T-helper 2 cell treated with Interferon-gamma antibody and Interleukin-4, amounts not matched to agents 5 μg/mL and 100 μg/mL, for 36 hours (primary cell): ENCODE data around the gene PPP1R3F.

Experiments used
- DNase-seq: peaks from one replicate; pipeline ENCODE4 v3.0.0; 2021; ENCODE audit warnings: low spot score
- H3K27ac Mint-ChIP-seq: one replicate; pipeline ENCODE4 v1.8.0; 2021; ENCODE audit warnings: mild to moderate bottlenecking, mixed read lengths
- H3K27me3 Mint-ChIP-seq: one replicate; pipeline ENCODE4 v1.8.0; 2021; ENCODE audit warnings: low read depth, mixed read lengths
- H3K36me3 Mint-ChIP-seq: one replicate; pipeline ENCODE4 v1.8.0; 2021; ENCODE audit warnings: low read depth, mixed read lengths
- H3K4me1 Mint-ChIP-seq: one replicate; pipeline ENCODE4 v1.8.0; 2021; ENCODE audit warnings: low read depth, mixed read lengths
- H3K4me3 Mint-ChIP-seq: one replicate; pipeline ENCODE4 v1.8.0; 2022; ENCODE audit warnings: mild to moderate bottlenecking, moderate library complexity, mixed read lengths
- H3K9me3 Mint-ChIP-seq: one replicate; pipeline ENCODE4 v1.8.0; 2021; ENCODE audit warnings: mixed read lengths

The PPP1R3F gene

GRCh38 chrX:49269767-49270248 is at the start of gene PPP1R3F:
Gene PPP1R3F (plus strand): TSS chrX:49269793. CDS start chrX:49269870, 77 bp downstream.
- peaks cover 43% of the 10 kb centered on the region for H3K4me1 Mint-ChIP-seq
- H3K9me3 Mint-ChIP-seq = no peaks in the 10 kb centered on the region
- no peaks in the 10 kb centered on the region for H3K27me3 Mint-ChIP-seq
- peak within 1 kb of the TSS; percentile 100 for H3K27ac Mint-ChIP-seq
- H3K4me3 Mint-ChIP-seq = peak within 1 kb of the TSS; percentile 98
- peaks cover 27% of the 10 kb centered on the region for H3K36me3 Mint-ChIP-seq
- DNase-seq = no peak

- H3K4me3 Mint-ChIP-seq = no peak overlapping the region
- H3K4me1 Mint-ChIP-seq = no peaks in the 10 kb centered on the region
- H3K27me3 Mint-ChIP-seq = peaks cover 8% of the 10 kb centered on the region
Observed at GRCh38 chrX:49220100-49220499, 49.5 kb upstream of the PPP1R3F start.

GRCh38 chrX:49221868-49222267 is 47.7 kb upstream of the PPP1R3F start:
- no peak for DNase-seq
- no peaks in the 10 kb centered on the region for H3K4me1 Mint-ChIP-seq
- H3K27me3 Mint-ChIP-seq = peaks cover 11% of the 10 kb centered on the region
- no peak overlapping the region for H3K27ac Mint-ChIP-seq
- no peak overlapping the region for H3K4me3 Mint-ChIP-seq
- no peaks in the 10 kb centered on the region for H3K36me3 Mint-ChIP-seq
- H3K9me3 Mint-ChIP-seq = no peaks in the 10 kb centered on the region

More at GRCh38 chrX:49220100-49220499, 49.5 kb upstream of the PPP1R3F start:
- no peak for DNase-seq
- Mint-ChIP-seq H3K27ac (no peak overlapping the region), H3K9me3 (no peaks in the 10 kb centered on the region), H3K36me3 (no peaks in the 10 kb centered on the region)

DNA sequence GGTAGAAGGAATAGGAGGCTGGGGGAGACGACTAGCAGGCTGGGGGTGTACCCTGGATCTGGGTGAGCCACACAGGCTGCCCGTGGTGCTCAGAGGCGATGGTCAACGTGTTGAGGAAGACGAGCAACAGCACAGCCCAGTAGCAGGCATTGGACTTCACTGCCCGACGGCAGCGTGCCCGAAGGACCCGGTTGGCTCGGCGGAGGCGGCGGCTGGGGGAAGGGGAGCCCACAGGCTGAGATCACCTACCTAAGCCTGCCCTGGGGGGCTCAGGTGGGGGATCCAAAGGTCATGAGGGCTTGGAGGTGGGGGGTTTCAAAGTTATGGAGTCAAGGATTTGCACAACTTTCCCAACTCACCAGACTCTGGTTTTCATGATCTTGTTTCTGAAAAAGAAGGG is 43.7 kb upstream of the PPP1R3F start:
- no peak overlapping the region for H3K27ac Mint-ChIP-seq
- no peaks in the 10 kb centered on the region for H3K36me3 Mint-ChIP-seq
- H3K4me3 Mint-ChIP-seq = no peak overlapping the region
- DNase-seq = no peak
- H3K27me3 Mint-ChIP-seq = peaks cover 8% of the 10 kb centered on the region
- H3K4me1 Mint-ChIP-seq = no peaks in the 10 kb centered on the region
- H3K9me3 Mint-ChIP-seq = no peaks in the 10 kb centered on the region

DNA sequence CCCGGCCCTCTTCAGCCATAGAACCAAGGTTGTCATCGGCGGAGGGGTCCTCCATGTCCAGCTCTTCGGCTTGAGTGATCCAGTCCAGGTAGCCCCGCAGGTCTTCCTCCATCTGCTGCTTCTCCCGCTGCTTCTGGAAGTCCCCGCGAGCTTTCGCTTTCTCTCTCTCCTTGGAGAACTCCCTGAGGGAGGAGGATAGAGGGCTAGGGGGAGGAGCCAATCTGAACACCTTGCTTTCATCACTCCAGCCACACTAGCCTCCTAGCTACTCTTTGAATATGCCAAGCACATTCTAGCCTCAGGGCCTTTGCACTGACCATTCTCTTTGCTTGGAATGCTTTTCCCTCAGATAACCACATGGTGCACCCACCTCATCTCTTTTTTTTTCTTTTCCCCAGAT is 42.6 kb upstream of the PPP1R3F start:
- Mint-ChIP-seq H3K4me3 (no peak overlapping the region), H3K27ac (no peak overlapping the region), H3K4me1 (peaks cover 8% of the 10 kb centered on the region), H3K27me3 (peaks cover 8% of the 10 kb centered on the region), H3K9me3 (no peaks in the 10 kb centered on the region), H3K36me3 (no peaks in the 10 kb centered on the region)
- no peak for DNase-seq

- peaks cover 10% of the 10 kb centered on the region for H3K4me1 Mint-ChIP-seq
- DNase-seq = no peak
- H3K27me3 Mint-ChIP-seq = peaks cover 8% of the 10 kb centered on the region
- no peaks in the 10 kb centered on the region for H3K36me3 Mint-ChIP-seq
- no peak overlapping the region for H3K27ac Mint-ChIP-seq
- no peak overlapping the region for H3K4me3 Mint-ChIP-seq
- H3K9me3 Mint-ChIP-seq = no peaks in the 10 kb centered on the region
Observed at GRCh38 chrX:49227726-49228125, 41.9 kb upstream of the PPP1R3F start.

GRCh38 chrX:49228185-49228584 is 41.4 kb upstream of the PPP1R3F start:
- Mint-ChIP-seq H3K36me3 (no peaks in the 10 kb centered on the region), H3K4me3 (no peak overlapping the region), H3K9me3 (no peaks in the 10 kb centered on the region), H3K27ac (no peak overlapping the region), H3K27me3 (peaks cover 8% of the 10 kb centered on the region), H3K4me1 (peaks cover 11% of the 10 kb centered on the region)
- no peak for DNase-seq

DNA sequence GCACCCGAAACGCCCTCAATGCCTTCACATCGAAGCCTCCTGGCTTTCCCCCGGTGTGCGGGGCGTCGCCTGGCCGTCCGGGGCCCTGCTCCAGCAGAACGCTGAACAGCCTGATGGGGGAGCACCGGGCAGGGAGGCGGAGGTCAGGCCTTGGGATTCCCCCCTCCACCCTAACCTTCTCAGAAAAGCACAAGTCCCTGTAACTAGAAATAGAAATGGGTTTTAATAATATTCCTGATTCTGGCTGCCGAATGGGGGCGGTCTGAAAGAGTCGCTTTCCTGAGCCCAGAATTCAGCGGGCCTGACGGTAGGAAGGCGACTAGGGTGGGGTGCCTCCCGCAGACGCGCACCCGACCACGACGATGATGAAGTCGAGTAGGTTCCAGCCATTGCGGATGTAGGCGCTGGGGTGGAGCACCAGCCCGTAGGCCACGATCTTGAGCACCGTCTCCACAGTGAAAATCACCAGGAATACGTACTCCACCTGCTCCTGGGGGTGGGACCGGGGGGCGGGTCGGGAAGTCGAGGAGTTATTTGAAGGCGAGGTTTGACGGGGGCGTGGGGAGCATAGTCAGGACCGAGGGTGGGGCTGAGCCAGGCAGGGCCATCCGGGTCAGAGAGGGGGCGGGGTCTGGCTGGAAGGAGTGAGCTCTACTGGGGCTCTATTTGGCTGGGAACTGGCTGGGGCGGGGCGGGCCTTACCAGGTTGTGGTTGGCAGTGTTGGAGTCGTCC is 38.9 kb upstream of the PPP1R3F start:
- Mint-ChIP-seq H3K27me3 (peaks cover 1% of the 10 kb centered on the region), H3K9me3 (no peaks in the 10 kb centered on the region), H3K36me3 (no peaks in the 10 kb centered on the region), H3K4me3 (peak overlapping the region; percentile 76), H3K27ac (peak overlapping the region; percentile 90), H3K4me1 (peaks cover 14% of the 10 kb centered on the region)
- DNase-seq = peak; percentile 58

DNA sequence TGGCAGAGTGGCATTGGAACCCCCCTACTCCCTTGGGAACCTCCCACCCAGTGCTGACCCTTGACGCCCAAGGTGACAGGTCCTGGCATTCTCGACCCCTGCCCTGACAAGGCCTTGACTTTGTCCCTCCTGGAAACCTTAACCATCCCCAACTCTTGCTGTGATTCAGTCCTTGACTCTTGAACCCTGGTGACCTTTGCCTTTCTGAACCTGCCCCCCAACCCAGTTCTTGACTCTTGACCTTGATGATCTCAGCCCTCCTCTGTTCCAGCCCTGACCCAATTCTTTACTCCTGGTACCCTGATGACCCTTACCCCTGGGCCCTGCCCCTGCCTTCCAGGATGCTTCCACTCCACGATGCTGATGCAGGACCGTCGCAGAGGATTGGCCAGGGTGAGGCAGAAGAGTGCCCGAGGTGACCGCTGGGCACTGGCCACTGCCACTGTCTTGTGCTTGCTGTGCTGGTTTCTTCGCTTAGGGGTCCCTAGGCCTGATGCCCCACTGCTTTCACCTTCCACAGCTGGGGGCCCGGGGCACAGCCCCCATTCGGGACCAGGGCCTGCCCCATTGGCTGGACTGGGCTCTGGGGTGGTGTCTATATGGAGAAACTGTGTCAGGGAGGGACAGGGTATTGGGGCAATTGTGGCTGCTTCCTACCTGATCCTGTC is 38.1 kb upstream of the PPP1R3F start:
- Mint-ChIP-seq H3K9me3 (no peaks in the 10 kb centered on the region), H3K4me1 (peaks cover 14% of the 10 kb centered on the region), H3K36me3 (no peaks in the 10 kb centered on the region), H3K27ac (peak overlapping the region; percentile 90), H3K4me3 (peak overlapping the region; percentile 76), H3K27me3 (no peaks in the 10 kb centered on the region)
- no peak for DNase-seq

DNA sequence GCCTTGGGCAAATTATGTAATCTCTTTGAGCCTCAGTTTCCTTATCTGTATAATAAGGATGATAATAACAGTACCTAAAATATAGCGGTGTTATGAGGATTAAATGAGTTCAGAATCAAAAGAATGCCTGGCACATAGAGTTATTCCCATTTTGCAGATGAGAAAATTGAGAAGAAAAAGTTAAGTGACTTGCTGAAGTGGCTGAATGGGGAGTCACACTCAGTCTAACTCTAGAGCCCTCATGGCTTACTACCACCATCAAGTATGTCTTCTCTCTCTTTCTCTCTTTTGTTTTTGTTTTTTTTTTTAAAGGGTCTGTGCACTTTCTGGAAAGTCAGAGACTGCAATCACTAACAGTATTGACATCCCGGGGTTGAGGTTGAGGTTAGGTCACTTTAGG is 37.1 kb upstream of the PPP1R3F start:
- H3K36me3 Mint-ChIP-seq = peaks cover 6% of the 10 kb centered on the region
- H3K4me1 Mint-ChIP-seq = peaks cover 22% of the 10 kb centered on the region
- no peaks in the 10 kb centered on the region for H3K9me3 Mint-ChIP-seq
- no peak for DNase-seq
- H3K27ac Mint-ChIP-seq = no peak overlapping the region
- H3K4me3 Mint-ChIP-seq = no peak overlapping the region
- H3K27me3 Mint-ChIP-seq = no peaks in the 10 kb centered on the region

DNA sequence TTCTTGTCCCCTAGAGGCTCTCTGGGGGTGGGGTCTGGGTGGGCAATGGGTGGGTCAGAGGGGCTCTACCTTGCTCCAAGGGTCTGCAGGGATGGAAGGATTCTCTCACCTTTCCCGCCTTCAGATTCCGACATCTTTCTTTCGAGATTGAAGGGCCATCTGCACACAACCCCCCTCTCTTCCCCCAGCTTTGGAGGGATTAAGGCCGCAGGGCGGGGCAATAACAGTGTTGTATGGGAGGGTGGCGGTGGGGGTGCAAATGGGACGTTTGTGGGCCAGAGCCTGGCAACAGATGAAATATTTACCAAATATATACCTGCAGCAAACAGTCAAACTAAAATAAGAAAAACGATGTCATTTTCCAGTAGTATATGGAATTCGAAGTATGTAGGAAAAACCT is 36.4 kb upstream of the PPP1R3F start, which contains the start of gene CACNA1F:
Gene CACNA1F (minus strand): TSS at position 165 of the 400 bp plus-strand sequence. CDS start 31 bp downstream, at position 134.
- no peak within 1 kb of the TSS for H3K27ac Mint-ChIP-seq
- H3K27me3 Mint-ChIP-seq = no peaks in the 10 kb centered on the region
- no peak for DNase-seq
- no peak within 1 kb of the TSS for H3K4me3 Mint-ChIP-seq
- no peaks in the 10 kb centered on the region for H3K9me3 Mint-ChIP-seq
- H3K4me1 Mint-ChIP-seq = peaks cover 22% of the 10 kb centered on the region
- peaks cover 6% of the 10 kb centered on the region for H3K36me3 Mint-ChIP-seq

DNA sequence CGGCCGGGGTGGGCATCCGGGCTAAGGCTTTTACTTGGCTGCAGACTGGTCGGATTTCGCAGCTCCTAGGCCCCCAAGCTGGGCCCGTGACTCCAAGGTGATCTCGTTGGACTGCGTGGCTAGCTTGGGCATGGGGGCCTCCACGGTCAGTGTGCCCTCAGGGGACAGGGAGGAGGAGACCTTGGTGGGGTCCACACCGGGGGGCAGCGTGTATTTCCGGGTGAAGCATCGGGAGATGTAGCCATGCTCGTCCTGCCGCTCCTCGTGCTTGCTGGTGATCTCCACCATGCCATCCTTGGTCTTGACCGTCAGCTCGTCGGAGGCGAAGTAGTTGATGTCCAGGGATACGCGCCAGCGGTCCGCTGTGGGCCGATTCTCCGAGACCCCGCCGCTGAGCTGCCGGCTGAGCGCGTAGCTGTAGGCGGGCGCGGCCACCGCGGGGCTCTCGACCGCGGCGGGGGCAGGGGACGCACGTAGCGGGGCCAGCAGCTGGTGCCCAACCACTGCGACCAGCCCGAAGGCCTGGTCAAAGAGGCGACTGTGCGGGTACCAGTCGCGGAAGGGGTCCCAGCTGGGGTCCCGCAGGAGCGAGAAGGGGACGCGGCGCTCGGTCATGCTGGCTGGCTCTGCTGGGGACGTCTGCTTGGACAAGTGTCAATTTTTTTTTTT is 35.6 kb upstream of the PPP1R3F start:
- Mint-ChIP-seq H3K4me1 (peaks cover 22% of the 10 kb centered on the region), H3K27ac (no peak overlapping the region), H3K9me3 (no peaks in the 10 kb centered on the region), H3K27me3 (no peaks in the 10 kb centered on the region), H3K4me3 (no peak overlapping the region), H3K36me3 (peaks cover 6% of the 10 kb centered on the region)
- no peak for DNase-seq

- peaks cover 12% of the 10 kb centered on the region for H3K36me3 Mint-ChIP-seq
- peak overlapping the region; percentile 93 for H3K4me3 Mint-ChIP-seq
- no peak for DNase-seq
- no peaks in the 10 kb centered on the region for H3K27me3 Mint-ChIP-seq
- H3K4me1 Mint-ChIP-seq = peaks cover 17% of the 10 kb centered on the region
- H3K9me3 Mint-ChIP-seq = no peaks in the 10 kb centered on the region
- peak overlapping the region; percentile 82 for H3K27ac Mint-ChIP-seq
Observed at GRCh38 chrX:49237060-49237459, 32.5 kb upstream of the PPP1R3F start.

- no peak overlapping the region for H3K4me3 Mint-ChIP-seq
- no peak for DNase-seq
- no peaks in the 10 kb centered on the region for H3K27me3 Mint-ChIP-seq
- H3K27ac Mint-ChIP-seq = no peak overlapping the region
- no peaks in the 10 kb centered on the region for H3K9me3 Mint-ChIP-seq
- H3K4me1 Mint-ChIP-seq = peaks cover 14% of the 10 kb centered on the region
- H3K36me3 Mint-ChIP-seq = peaks cover 15% of the 10 kb centered on the region
Observed at GRCh38 chrX:49238735-49239134, 30.9 kb upstream of the PPP1R3F start.
